Esophagus squamous epithelium (tissue), 4 donors: ENCODE data around the gene SLC44A3.

ENCODE experiments used
- CTCF ChIP-seq, 6 experiments: fragments of 450-650 bp in 4 of 6; fragments of 200-600 bp in 2 of 6; sonication (generic) in 2 of 6; IDR thresholded peaks; one replicate each; pipeline ENCODE4 v1.5.1; 2016 to 2019; ENCODE audit warnings: antibody characterized with exemption in 6 of 6, mild to moderate bottlenecking in 4 of 6, moderate library complexity in 4 of 6
- POLR2A ChIP-seq, 4 donors: fragments of 450-650 bp; IDR thresholded peaks; one replicate each; pipeline ENCODE4 v1.6.1; 2017; ENCODE audit warnings: antibody characterized with exemption in 4 of 4, mild to moderate bottlenecking in 4 of 4, moderate library complexity in 3 of 4

- TF ChIP-seq CTCF (IDR thresholded peaks at IDR 0.05), result no peak
- TF ChIP-seq POLR2A (IDR thresholded peaks at IDR 0.05), result no peak
These were observed 68.0 kb downstream of the SLC44A3 start for GRCh38 chr1:94888201-94888600.
